Mesenchymal stem cell (in vitro differentiated cells and primary cell): ENCODE data around the gene ZNF687. TPM values are rescaled to one million over a fixed set of nuclear protein-coding genes. Genes with fewer than 3 reads are reported as not detected.

Experiments
- DNase-seq: peaks from one replicate; pipeline ENCODE4 v3.0.0-alpha.2; 2013
- H2AFZ ChIP-seq: one replicate; pipeline ENCODE4 v1.6.1; 2013; ENCODE audit warnings: low read depth, mild to moderate bottlenecking, control low read depth, inconsistent platforms, low read length, moderate library complexity
- H2AK5ac ChIP-seq: 2 replicates; pipeline ENCODE4 v1.6.1; 2013; ENCODE audit warnings: low read length, moderate library complexity, mild to moderate bottlenecking, inconsistent platforms; ENCODE audit not compliant: severe bottlenecking
- H2BK120ac ChIP-seq: one replicate; pipeline ENCODE4 v1.6.1; 2013; ENCODE audit warnings: low read depth, mild to moderate bottlenecking, inconsistent platforms, low read length, moderate library complexity
- H2BK12ac ChIP-seq, 2 experiments: one replicate each; pipeline ENCODE4 v1.6.1; 2013; ENCODE audit warnings: inconsistent platforms in 2 of 2, low read length in 2 of 2, mild to moderate bottlenecking in 2 of 2, moderate library complexity in 2 of 2, control low read depth in 1 of 2
- H2BK15ac ChIP-seq: one replicate; pipeline ENCODE4 v1.6.1; 2013; ENCODE audit warnings: mild to moderate bottlenecking, low read depth, inconsistent platforms; ENCODE audit not compliant: poor library complexity, severe bottlenecking
- H2BK5ac ChIP-seq: 2 replicates; pipeline ENCODE4 v1.6.1; 2013; ENCODE audit warnings: low read depth, mild to moderate bottlenecking, low read length, control low read depth, inconsistent platforms; ENCODE audit not compliant: poor library complexity, severe bottlenecking
- H3K14ac ChIP-seq, 2 experiments: one replicate each; pipeline ENCODE4 v1.6.1; 2013; ENCODE audit warnings: inconsistent platforms in 2 of 2, low read length in 2 of 2, control low read depth in 1 of 2, mild to moderate bottlenecking in 1 of 2, moderate library complexity in 1 of 2
- H3K18ac ChIP-seq, 2 experiments: one replicate each; pipeline ENCODE4 v1.6.1; 2013; ENCODE audit warnings: inconsistent platforms in 2 of 2, low read length in 2 of 2, control low read depth in 1 of 2, low read depth in 1 of 2, mild to moderate bottlenecking in 1 of 2
- H3K23ac ChIP-seq, 2 experiments: one replicate each; pipeline ENCODE4 v1.6.1; 2013; ENCODE audit warnings: inconsistent platforms in 2 of 2, low read length in 2 of 2, mild to moderate bottlenecking in 2 of 2, moderate library complexity in 2 of 2, control low read depth in 1 of 2
- H3K27ac ChIP-seq: 2 replicates; pipeline ENCODE4 v1.5.1; 2013; ENCODE audit warnings: mild to moderate bottlenecking, moderate library complexity, low read length, control low read depth, inconsistent platforms; ENCODE audit not compliant: poor library complexity, severe bottlenecking
- H3K27me3 ChIP-seq, 2 experiments: 2 replicates each; pipeline versions ENCODE4 v1.6.1 to v1.7.0; 2013; ENCODE audit warnings: low read length in 2 of 2, mild to moderate bottlenecking in 2 of 2, moderate library complexity in 2 of 2, control low read depth in 1 of 2, inconsistent platforms in 1 of 2; ENCODE audit not compliant: control insufficient read depth in 1 of 2, insufficient read depth in 1 of 2
- H3K36me3 ChIP-seq, 2 experiments: 2 replicates each; pipeline versions ENCODE4 v1.6.1 to v1.7.0; 2013; ENCODE audit warnings: low read length in 2 of 2, control low read depth in 1 of 2, inconsistent platforms in 1 of 2, low read depth in 1 of 2, mild to moderate bottlenecking in 1 of 2; ENCODE audit not compliant: insufficient read depth in 2 of 2, control insufficient read depth in 1 of 2
- H3K4ac ChIP-seq, 2 experiments: one replicate each; pipeline ENCODE4 v1.6.1; 2013; ENCODE audit warnings: inconsistent platforms in 2 of 2, low read length in 2 of 2, mild to moderate bottlenecking in 2 of 2, moderate library complexity in 2 of 2, control low read depth in 1 of 2, low read depth in 1 of 2
- H3K4me1 ChIP-seq: 2 replicates; pipeline ENCODE4 v1.6.1; 2013; ENCODE audit warnings: low read depth, low read length, control low read depth; ENCODE audit not compliant: control insufficient read depth, insufficient read depth
- H3K4me2 ChIP-seq: 2 replicates; pipeline ENCODE4 v1.6.1; 2013; ENCODE audit warnings: low read length, mild to moderate bottlenecking, inconsistent platforms; ENCODE audit not compliant: poor library complexity, severe bottlenecking
- H3K4me3 ChIP-seq, 2 experiments: 2 replicates each; pipeline versions ENCODE4 v1.5.1 to v1.7.0; 2013; ENCODE audit warnings: low read length in 2 of 2, mild to moderate bottlenecking in 2 of 2, control low read depth in 1 of 2, low read depth in 1 of 2; ENCODE audit not compliant: insufficient read depth in 1 of 2
- H3K79me1 ChIP-seq: replicated peaks from 2 replicates; pipeline ENCODE4 v1.6.1; 2013; ENCODE audit warnings: mild to moderate bottlenecking, control low read depth, low read length, inconsistent platforms; ENCODE audit not compliant: poor library complexity, severe bottlenecking
- H3K9ac ChIP-seq: 2 replicates; pipeline ENCODE4 v1.7.0; 2013; ENCODE audit warnings: mild to moderate bottlenecking, low read length, moderate library complexity
- H3K9me3 ChIP-seq: 2 replicates; pipeline ENCODE4 v1.7.0; 2013; ENCODE audit warnings: mild to moderate bottlenecking, low read length; ENCODE audit not compliant: control insufficient read depth
- H4K8ac ChIP-seq: one replicate; pipeline ENCODE4 v1.6.1; 2013; ENCODE audit warnings: inconsistent platforms, mild to moderate bottlenecking, low read length, moderate library complexity
- H4K91ac ChIP-seq: one replicate; pipeline ENCODE4 v1.6.1; 2013; ENCODE audit warnings: mild to moderate bottlenecking, low read length, inconsistent platforms
- WGBS: methylation state at CpG from one replicate; pipeline ENCODE4 v1.1.7; 2013; ENCODE audit warnings: mixed read lengths; 5-methylcytosine and 5-hydroxymethylcytosine counted together
- polyA plus RNA-seq, 2 experiments: library from polyadenylated mRNA; stranded (reverse); fragments of 200-250 nt; gene quantifications; one replicate each; pipeline ENCODE4 v1.2.3, GENCODE V29; 2013

Gene ZNF687, protein sequence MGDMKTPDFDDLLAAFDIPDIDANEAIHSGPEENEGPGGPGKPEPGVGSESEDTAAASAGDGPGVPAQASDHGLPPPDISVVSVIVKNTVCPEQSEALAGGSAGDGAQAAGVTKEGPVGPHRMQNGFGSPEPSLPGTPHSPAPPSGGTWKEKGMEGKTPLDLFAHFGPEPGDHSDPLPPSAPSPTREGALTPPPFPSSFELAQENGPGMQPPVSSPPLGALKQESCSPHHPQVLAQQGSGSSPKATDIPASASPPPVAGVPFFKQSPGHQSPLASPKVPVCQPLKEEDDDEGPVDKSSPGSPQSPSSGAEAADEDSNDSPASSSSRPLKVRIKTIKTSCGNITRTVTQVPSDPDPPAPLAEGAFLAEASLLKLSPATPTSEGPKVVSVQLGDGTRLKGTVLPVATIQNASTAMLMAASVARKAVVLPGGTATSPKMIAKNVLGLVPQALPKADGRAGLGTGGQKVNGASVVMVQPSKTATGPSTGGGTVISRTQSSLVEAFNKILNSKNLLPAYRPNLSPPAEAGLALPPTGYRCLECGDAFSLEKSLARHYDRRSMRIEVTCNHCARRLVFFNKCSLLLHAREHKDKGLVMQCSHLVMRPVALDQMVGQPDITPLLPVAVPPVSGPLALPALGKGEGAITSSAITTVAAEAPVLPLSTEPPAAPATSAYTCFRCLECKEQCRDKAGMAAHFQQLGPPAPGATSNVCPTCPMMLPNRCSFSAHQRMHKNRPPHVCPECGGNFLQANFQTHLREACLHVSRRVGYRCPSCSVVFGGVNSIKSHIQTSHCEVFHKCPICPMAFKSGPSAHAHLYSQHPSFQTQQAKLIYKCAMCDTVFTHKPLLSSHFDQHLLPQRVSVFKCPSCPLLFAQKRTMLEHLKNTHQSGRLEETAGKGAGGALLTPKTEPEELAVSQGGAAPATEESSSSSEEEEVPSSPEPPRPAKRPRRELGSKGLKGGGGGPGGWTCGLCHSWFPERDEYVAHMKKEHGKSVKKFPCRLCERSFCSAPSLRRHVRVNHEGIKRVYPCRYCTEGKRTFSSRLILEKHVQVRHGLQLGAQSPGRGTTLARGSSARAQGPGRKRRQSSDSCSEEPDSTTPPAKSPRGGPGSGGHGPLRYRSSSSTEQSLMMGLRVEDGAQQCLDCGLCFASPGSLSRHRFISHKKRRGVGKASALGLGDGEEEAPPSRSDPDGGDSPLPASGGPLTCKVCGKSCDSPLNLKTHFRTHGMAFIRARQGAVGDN
- polyA plus RNA-seq (2013, experiment 1 of 2) = 10.8 TPM
- polyA plus RNA-seq (2013, experiment 2 of 2) = 10.8 TPM

DNA sequence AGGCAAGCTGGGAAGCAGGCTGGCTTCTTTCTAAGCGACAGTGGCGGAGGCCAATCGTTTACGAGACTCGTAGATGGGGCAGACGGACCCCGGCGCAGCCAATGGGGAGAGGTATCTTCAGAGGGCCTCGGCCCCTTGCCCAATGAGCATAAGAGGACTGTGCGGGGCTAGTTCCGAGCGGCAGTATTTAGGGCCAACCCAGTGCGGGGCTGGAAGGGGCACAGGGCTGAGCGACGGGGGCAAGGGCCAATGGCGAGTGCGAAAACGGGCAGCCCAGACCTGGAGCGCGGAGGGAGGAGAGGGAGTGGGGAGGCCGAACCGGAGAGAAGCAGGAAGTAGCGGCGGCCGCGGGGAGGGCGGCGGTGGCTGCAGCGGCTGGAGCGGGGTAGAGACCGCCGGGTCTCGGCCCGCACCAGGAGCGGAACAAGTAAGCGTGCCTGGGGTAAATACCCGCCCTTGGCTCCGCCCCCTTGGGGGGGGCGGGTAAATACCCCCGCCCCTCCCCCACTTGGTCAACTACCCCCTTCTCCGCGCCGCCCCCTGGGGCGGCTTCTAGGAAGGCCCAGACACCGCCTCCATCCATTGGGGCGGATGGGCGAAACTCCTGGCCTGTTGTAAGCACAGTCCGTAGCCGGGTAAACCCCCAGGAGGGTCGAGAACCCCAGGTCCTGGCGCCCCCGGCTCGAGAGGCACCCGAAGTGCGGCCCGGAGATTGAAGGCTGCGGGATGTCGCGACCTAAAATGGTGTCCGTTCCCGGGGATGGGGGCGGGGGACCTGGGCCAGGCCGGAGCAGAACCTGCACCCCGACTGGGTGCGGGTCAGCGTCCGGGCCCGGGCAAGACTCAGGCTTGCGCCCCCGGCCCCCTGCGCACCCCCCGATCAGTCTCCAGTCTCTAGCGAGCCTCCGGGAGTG lies at the start of gene ZNF687:
ZNF687 (plus strand) TSS at position 331 of the 914 bp plus-strand sequence. CDS start 3,993 bp downstream, outside the sequence.
- no peaks in the 10 kb centered on the region for H3K9me3 ChIP-seq
- WGBS = under 1% methylated on average over 61 of the region's 74 CpGs
- DNase-seq = peak; percentile 100
- H3K4me2 ChIP-seq = peak within 1 kb of the TSS; percentile 69
- peak within 1 kb of the TSS; percentile 98 for H3K27ac ChIP-seq
- H2BK5ac ChIP-seq = peak within 1 kb of the TSS; percentile 79
- H3K27me3 ChIP-seq = no peaks in the 10 kb centered on the region
- H4K8ac ChIP-seq = peak within 1 kb of the TSS; percentile 92
- peak within 1 kb of the TSS; percentile 62 for H2BK15ac ChIP-seq
- H2BK120ac ChIP-seq = peak within 1 kb of the TSS; percentile 84
- peak within 1 kb of the TSS; percentile 42 to 55 for H2BK12ac ChIP-seq
- H3K23ac ChIP-seq = peak within 1 kb of the TSS in 1 of 2 experiments; percentile 61
- H3K36me3 ChIP-seq = peaks cover 19 to 22% of the 10 kb centered on the region in 2 experiments
- H3K4ac ChIP-seq = peak within 1 kb of the TSS; percentile 94 to 98
- H3K4me3 ChIP-seq = peak within 1 kb of the TSS; percentile 88 to 95
- H3K79me1 ChIP-seq = peaks cover 6% of the 10 kb centered on the region
- H3K18ac ChIP-seq = peak within 1 kb of the TSS; percentile 97
- peak within 1 kb of the TSS; percentile 96 for H3K9ac ChIP-seq
- H3K4me1 ChIP-seq = peaks cover 19% of the 10 kb centered on the region
- peak within 1 kb of the TSS; percentile 94 for H4K91ac ChIP-seq
- peak within 1 kb of the TSS; percentile 47 to 89 for H3K14ac ChIP-seq
- peak within 1 kb of the TSS; percentile 83 for H2AFZ ChIP-seq
- H2AK5ac ChIP-seq = peak within 1 kb of the TSS; percentile 36

DNA sequence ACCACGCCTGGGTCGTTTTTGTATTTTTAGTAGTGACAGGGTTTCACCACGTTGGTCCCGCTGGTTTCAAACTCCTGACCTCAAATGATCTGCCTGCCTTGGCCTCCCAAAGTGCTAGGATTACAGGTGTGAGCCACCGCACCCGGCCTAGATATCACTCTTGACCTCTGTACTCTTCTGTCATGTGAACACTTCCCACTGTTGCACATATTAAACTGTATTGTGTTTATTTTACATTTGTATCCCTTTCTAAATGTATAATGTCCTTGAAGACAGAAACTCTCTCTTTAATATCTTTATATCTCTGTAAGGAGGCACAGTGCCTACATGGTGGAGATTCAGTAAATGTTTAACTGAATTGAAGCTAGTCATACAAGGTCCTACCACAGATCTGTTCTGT lies 46.9 kb upstream of the ZNF687 start:
- Histone ChIP-seq H2AK5ac (no peak overlapping the region), H3K9ac (no peak overlapping the region), H2BK5ac (no peak overlapping the region), H3K18ac (no peak overlapping the region), H2BK12ac (no peak overlapping the region), H3K27me3 (no peaks in the 10 kb centered on the region), H3K4me3 (no peak overlapping the region), H3K79me1 (peaks cover 21% of the 10 kb centered on the region), H3K9me3 (no peaks in the 10 kb centered on the region), H3K14ac (no peak overlapping the region), H3K4ac (no peak overlapping the region), H2BK120ac (no peak overlapping the region), H2BK15ac (no peak overlapping the region), H3K36me3 (peaks cover 60 to 92% of the 10 kb centered on the region in 2 experiments), H3K4me1 (peaks cover 7% of the 10 kb centered on the region), H3K27ac (no peak overlapping the region), H3K23ac (no peak overlapping the region), H4K91ac (no peak overlapping the region), H3K4me2 (no peak overlapping the region), H2AFZ (no peak overlapping the region), H4K8ac (no peak overlapping the region)
- 73% methylated on average over 4 of the region's 6 CpGs for WGBS
- DNase-seq = no peak

DNA sequence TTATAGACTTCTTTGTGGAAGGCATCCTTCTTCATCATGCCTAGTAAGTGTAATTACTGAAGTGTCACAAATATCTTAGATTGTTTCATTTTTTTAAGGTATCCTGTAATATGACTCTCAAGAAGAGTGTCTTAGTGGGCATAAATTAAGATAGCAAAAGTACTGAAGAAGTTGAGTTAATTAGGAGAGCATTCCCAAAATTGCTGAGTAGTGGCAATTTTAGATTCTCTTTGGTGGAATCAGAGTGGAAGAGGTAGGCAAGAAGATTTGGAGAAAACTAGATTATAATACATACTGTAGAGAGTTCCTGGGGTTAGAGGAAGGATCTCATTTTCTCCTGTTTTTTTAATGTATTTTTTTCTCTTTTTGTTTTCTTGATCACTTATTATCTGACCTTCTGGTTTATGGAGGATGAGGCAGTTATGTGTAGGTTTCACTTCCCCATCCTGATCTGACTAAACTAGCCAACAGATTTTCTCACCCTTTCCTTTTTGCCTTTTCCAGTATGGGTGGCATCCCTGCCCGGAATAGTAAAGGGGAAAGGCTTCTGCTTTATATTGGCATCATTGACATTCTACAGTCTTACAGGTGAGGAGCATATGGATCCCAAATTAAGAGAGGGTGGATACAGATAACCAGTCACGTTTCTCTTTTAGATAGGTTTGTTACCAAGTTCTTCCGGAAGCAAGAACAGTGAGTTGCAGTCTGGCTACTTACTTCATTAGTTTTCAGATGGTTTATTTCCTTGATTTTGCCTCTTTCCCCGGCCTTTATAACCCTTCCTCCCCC lies 44.2 kb upstream of the ZNF687 start:
- H3K9ac ChIP-seq = peak overlapping the region; percentile 59
- no peak overlapping the region for H2AK5ac ChIP-seq
- no peak overlapping the region for H3K14ac ChIP-seq
- H3K4me2 ChIP-seq = no peak overlapping the region
- no peak overlapping the region for H4K91ac ChIP-seq
- H3K18ac ChIP-seq = no peak overlapping the region
- H3K27ac ChIP-seq = peak overlapping the region; percentile 79
- peaks cover 18% of the 10 kb centered on the region for H3K79me1 ChIP-seq
- no peak overlapping the region for H2BK5ac ChIP-seq
- 98% methylated on average over 3 of the region's 4 CpGs for WGBS
- H4K8ac ChIP-seq = no peak overlapping the region
- no peaks in the 10 kb centered on the region for H3K27me3 ChIP-seq
- no peak for DNase-seq
- no peak overlapping the region for H2AFZ ChIP-seq
- no peak overlapping the region for H2BK15ac ChIP-seq
- no peak overlapping the region for H2BK12ac ChIP-seq
- H3K4me1 ChIP-seq = peaks cover 7% of the 10 kb centered on the region
- H3K36me3 ChIP-seq = peaks cover 59 to 91% of the 10 kb centered on the region in 2 experiments
- no peak overlapping the region for H3K4ac ChIP-seq
- H3K4me3 ChIP-seq = peak overlapping the region in 1 of 2 experiments; percentile 39
- no peaks in the 10 kb centered on the region for H3K9me3 ChIP-seq
- no peak overlapping the region for H2BK120ac ChIP-seq
- H3K23ac ChIP-seq = no peak overlapping the region
